Ishikawa (cell line): ENCODE data around the gene TMCC1.

Source experiments
- CEBPB ChIP-seq: IDR thresholded peaks from 2 replicates; pipeline ENCODE4 v1.6.1; 2012
- CREB1 ChIP-seq: IDR thresholded peaks from 2 replicates; pipeline ENCODE4 v1.6.1; 2012; ENCODE audit warnings: low read depth
- EGR1 ChIP-seq: IDR thresholded peaks from 2 replicates; pipeline ENCODE4 v1.6.1; 2012
- EP300 ChIP-seq: IDR thresholded peaks from 2 replicates; pipeline ENCODE4 v1.6.1; 2012; ENCODE audit warnings: borderline replicate concordance
- FOXM1 ChIP-seq: IDR thresholded peaks from 2 replicates; pipeline ENCODE4 v1.6.1; 2012; ENCODE audit warnings: low read depth, borderline replicate concordance
- MAX ChIP-seq: IDR thresholded peaks from 2 replicates; pipeline ENCODE4 v1.6.1; 2012
- NFIC ChIP-seq: IDR thresholded peaks from 2 replicates; pipeline ENCODE4 v1.6.1; 2012
- RAD21 ChIP-seq: IDR thresholded peaks from 2 replicates; pipeline ENCODE4 v1.6.1; 2012; ENCODE audit warnings: low read depth
- REST ChIP-seq: IDR thresholded peaks from 2 replicates; pipeline ENCODE4 v1.6.1; 2012; ENCODE audit warnings: low read depth, mild to moderate bottlenecking
- TAF1 ChIP-seq: IDR thresholded peaks from 2 replicates; pipeline ENCODE4 v1.6.1; 2012; ENCODE audit warnings: low read depth, mild to moderate bottlenecking
- TCF12 ChIP-seq: IDR thresholded peaks from 2 replicates; pipeline ENCODE4 v1.6.1; 2012; ENCODE audit warnings: low read depth
- TEAD4 ChIP-seq: IDR thresholded peaks from 2 replicates; pipeline ENCODE4 v1.6.1; 2012
- USF1 ChIP-seq: IDR thresholded peaks from 2 replicates; pipeline ENCODE4 v1.6.1; 2012
- YY1 ChIP-seq: IDR thresholded peaks from 2 replicates; pipeline ENCODE4 v1.6.1; 2012; ENCODE audit warnings: low read depth
- ZBTB7A ChIP-seq: IDR thresholded peaks from 2 replicates; pipeline ENCODE4 v1.6.1; 2012; ENCODE audit warnings: low read depth

The TMCC1 gene

GRCh38 chr3:129809297-129809696 is 84.2 kb downstream of the TMCC1 start:
- TF ChIP-seq EGR1 (no peak), TCF12 (no peak), USF1 (no peak), MAX (no peak), CEBPB (no peak), EP300 (no peak), TAF1 (no peak), TEAD4 (no peak), NFIC (no peak), REST (no peak), ZBTB7A (no peak), RAD21 (no peak), YY1 (no peak), FOXM1 (no peak)

- no peak for TF ChIP-seq TAF1
- TF ChIP-seq TEAD4, result peak; percentile 36; the same call in 1 of the 2 replicates
Observed at GRCh38 chr3:129796146-129796545, 97.4 kb downstream of the TMCC1 start.

- TF ChIP-seq RAD21 (no peak), CEBPB (no peak), NFIC (no peak)
Observed at GRCh38 chr3:129795186-129796010, 98.1 kb downstream of the TMCC1 start.

- TF ChIP-seq EGR1, result no peak; the same call in 1 of the 2 replicates
- TF ChIP-seq ZBTB7A, result peak; percentile 98
- peak; percentile 87 for TF ChIP-seq NFIC
- TF ChIP-seq USF1, result no peak
- no peak for TF ChIP-seq CREB1
- TF ChIP-seq RAD21, result no peak
- no peak; the same call in 1 of the 2 replicates for TF ChIP-seq REST
- TF ChIP-seq FOXM1, result peak; percentile 92
- TF ChIP-seq CEBPB, result 0 out of 2 replicates have a peak, but pooled peaks have one; percentile 14
- no peak; the same call in 1 of the 2 replicates for TF ChIP-seq TAF1
- TF ChIP-seq MAX, result peak; percentile 33
- peak; percentile 96 for TF ChIP-seq EP300
- no peak for TF ChIP-seq YY1
- TF ChIP-seq TEAD4, result peak; percentile 97
- TF ChIP-seq TCF12, result peak; percentile 99
Observed at GRCh38 chr3:129794311-129795185, 99.0 kb downstream of the TMCC1 start.

- TF ChIP-seq TEAD4 (no peak), TAF1 (no peak), USF1 (no peak), MAX (no peak), ZBTB7A (no peak), FOXM1 (no peak), NFIC (no peak), CREB1 (no peak), TCF12 (no peak), REST (no peak), CEBPB (no peak), YY1 (no peak), EGR1 (no peak), EP300 (no peak), RAD21 (no peak)
Observed at GRCh38 chr3:129793942-129794310, 99.6 kb downstream of the TMCC1 start.
